ENCODE data around the gene NEK6.

NEK6 gene

DNA sequence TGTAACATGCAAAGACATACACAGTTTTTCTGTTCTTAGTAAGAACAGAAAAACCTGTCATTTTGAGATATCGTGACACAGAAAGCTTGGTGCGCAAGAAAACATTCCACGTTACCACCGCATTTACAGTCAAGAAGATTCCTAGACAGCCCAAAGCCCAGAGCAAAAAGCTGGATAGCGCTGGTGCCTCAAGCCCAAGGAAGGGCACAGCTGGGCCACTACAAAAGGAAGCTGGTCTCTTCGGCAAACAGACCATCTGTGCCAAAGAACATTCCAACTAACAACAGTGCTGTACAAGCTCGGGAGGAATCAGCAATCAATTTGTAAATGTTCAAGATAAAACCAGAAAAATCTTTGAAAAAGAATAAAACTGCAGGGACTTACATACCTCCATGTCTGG, 126.5 kb downstream of the NEK6 start:
- TF ChIP-seq, protein P1, sequence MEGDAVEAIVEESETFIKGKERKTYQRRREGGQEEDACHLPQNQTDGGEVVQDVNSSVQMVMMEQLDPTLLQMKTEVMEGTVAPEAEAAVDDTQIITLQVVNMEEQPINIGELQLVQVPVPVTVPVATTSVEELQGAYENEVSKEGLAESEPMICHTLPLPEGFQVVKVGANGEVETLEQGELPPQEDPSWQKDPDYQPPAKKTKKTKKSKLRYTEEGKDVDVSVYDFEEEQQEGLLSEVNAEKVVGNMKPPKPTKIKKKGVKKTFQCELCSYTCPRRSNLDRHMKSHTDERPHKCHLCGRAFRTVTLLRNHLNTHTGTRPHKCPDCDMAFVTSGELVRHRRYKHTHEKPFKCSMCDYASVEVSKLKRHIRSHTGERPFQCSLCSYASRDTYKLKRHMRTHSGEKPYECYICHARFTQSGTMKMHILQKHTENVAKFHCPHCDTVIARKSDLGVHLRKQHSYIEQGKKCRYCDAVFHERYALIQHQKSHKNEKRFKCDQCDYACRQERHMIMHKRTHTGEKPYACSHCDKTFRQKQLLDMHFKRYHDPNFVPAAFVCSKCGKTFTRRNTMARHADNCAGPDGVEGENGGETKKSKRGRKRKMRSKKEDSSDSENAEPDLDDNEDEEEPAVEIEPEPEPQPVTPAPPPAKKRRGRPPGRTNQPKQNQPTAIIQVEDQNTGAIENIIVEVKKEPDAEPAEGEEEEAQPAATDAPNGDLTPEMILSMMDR (IDR thresholded peaks at IDR 0.05): no peak
- Histone ChIP-seq H3K4me1 (peaks cover 0 to 13% (median 5%) of the 10 kb centered on the region in 4 donors), H3K27me3 (no peaks in the 10 kb centered on the region), H3K4me3 (no peak overlapping the region), H3K36me3 (peaks cover 4 to 45% (median 22%) of the 10 kb centered on the region in 3 donors), H3K9me3 (no peaks in the 10 kb centered on the region), H3K27ac (no peak overlapping the region)
- intact Hi-C loops (cut with DNase I; ENCODE audit: low total_unique reads): loop anchor here (10.0 kb wide), 1 partner anchor 259 kb away; no protein-coding TSS in a partner anchor
- DNase-seq: no peak

DNA sequence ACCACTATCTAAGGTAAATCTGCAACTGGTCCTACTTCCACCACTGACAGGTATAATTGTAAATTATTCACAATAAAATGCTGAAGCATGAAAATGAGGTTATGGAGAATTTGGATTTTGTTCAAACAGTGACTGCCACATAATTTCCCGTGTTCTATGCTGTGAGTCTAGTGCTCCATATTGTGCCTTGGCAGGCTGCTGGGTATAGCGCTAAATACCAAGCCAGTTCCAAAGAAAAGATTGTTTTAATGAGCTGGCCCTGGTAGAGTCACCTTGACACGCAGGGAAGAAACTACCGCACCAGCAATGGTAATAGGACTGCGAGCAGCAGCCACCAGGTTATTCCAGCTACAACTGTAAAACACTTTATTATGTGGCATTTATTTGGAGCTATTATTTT, 127.1 kb downstream of the NEK6 start:
- intact Hi-C loops (cut with DNase I; ENCODE audit: low total_unique reads): loop anchor here (10.0 kb wide), 1 partner anchor 260 kb away; no protein-coding TSS in a partner anchor
- H3K4me1 ChIP-seq: peaks cover 0 to 17% (median 7%) of the 10 kb centered on the region in 4 donors

DNA sequence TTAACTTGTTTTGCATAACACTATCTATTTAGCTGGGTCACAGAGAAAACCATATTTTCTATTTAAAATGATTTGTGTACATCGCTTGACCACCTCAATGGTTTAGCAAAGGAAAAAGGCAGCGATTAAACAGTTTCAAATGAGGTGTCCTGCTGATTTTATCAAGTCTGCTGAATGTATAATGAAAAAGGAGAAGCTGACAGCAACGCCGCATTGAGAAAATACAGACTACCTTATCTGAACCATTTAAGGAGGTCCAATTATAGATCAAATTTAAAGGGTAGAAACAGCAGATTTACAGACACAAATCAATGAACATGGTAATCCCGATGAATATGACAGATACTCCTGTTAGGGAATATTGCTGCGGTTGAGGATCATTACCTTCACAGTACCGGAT, 127.9 kb downstream of the NEK6 start:
- Histone ChIP-seq H3K9me3 (no peaks in the 10 kb centered on the region), H3K4me1 (peaks cover 0 to 18% (median 8%) of the 10 kb centered on the region in 4 donors)
- intact Hi-C loops (cut with DNase I; ENCODE audit: low total_unique reads): loop anchor here (10.0 kb wide), 1 partner anchor 261 kb away; no protein-coding TSS in a partner anchor

More for the DNA sequence above, 127.1 kb downstream of the NEK6 start:
- TF ChIP-seq, protein P1 (IDR thresholded peaks at IDR 0.05): no peak
- Histone ChIP-seq H3K9me3 (no peaks in the 10 kb centered on the region), H3K27ac (no peak overlapping the region), H3K4me3 (no peak overlapping the region), H3K36me3 (peaks cover 4 to 40% (median 22%) of the 10 kb centered on the region in 3 donors), H3K27me3 (no peaks in the 10 kb centered on the region)
- DNase-seq: no peak

DNA sequence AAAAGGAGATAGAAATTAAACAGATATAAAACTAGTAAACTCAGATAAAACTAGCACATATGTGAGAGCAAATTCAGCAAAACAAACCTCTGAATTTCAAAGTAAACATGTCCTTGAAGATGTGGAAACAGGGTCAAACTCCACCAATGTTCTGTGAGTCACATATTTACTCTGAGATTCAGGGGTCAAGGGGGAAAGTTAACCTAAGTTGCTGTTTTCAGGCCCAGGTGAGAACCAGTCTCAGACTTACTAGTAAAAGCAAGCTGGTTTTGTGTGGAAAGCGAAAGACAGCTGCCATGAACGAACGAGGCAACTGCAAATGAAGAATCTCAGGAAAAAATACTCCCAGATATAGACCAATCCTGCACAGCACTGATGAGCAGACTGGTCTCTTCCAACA, 128.5 kb downstream of the NEK6 start:
- peaks cover 0 to 24% (median 9%) of the 10 kb centered on the region in 4 donors for H3K4me1 ChIP-seq
- no peak for DNase-seq
- no peaks in the 10 kb centered on the region for H3K9me3 ChIP-seq
- no peaks in the 10 kb centered on the region for H3K27me3 ChIP-seq
- no peak overlapping the region for H3K4me3 ChIP-seq
- H3K27ac ChIP-seq: no peak overlapping the region
- intact Hi-C loops (cut with DNase I; ENCODE audit: low total_unique reads): loop anchor here (10.0 kb wide), 1 partner anchor 261 kb away; no protein-coding TSS in a partner anchor
- TF ChIP-seq, protein P1 (IDR thresholded peaks at IDR 0.05): no peak
- peaks cover 4 to 27% (median 16%) of the 10 kb centered on the region in 3 donors for H3K36me3 ChIP-seq

More for the DNA sequence above, 127.9 kb downstream of the NEK6 start:
- no peak overlapping the region for H3K27ac ChIP-seq
- DNase-seq: no peak
- H3K36me3 ChIP-seq: peaks cover 4 to 33% (median 18%) of the 10 kb centered on the region in 3 donors
- no peak overlapping the region for H3K4me3 ChIP-seq
- TF ChIP-seq, protein P1 (IDR thresholded peaks at IDR 0.05): no peak
- no peaks in the 10 kb centered on the region for H3K27me3 ChIP-seq

DNA sequence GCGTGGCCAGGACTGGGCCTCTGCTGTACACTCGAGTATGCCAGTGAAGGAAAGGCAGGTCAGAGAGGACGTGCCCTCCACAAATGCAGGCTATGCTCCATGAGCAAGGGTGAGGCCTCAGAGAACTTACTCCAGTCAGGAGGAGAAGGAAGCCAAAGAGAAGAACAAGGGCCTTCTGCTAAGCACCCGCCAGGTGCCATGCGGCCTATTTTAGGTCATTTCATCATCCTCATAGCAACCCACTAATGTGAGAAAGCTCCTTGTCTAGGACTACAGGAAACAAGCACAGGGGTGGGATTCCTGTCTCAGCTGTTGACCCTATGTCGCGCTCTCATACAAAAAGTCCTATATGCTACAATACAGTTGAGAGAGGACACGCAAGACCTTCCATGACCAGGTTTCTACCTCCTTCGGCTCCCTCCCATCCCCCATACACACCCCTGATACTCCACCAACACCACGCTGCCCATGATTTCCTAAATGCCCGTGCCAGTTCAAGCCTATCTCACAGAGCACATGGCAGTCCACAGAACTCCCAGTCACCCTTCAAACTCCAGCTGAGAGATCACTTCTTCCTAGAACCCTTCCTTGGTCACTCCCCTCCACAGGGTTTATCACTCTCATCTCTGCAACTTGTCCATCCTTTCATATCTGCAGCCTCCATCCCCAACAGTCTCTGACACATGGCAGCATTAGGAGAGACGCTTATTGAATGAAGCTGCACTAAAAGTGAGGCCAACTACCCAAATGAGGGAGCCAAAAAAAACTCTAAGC, 130.7 kb downstream of the NEK6 start:
- Histone ChIP-seq H3K4me3 (no peak overlapping the region), H3K36me3 (peaks cover 4 to 11% (median 10%) of the 10 kb centered on the region in 3 donors), H3K27ac (no peak overlapping the region), H3K9me3 (no peaks in the 10 kb centered on the region), H3K27me3 (no peaks in the 10 kb centered on the region), H3K4me1 (peaks cover 0 to 33% (median 15%) of the 10 kb centered on the region in 4 donors)
- TF ChIP-seq, protein P1 (IDR thresholded peaks at IDR 0.05): no peak
- intact Hi-C loops (cut with DNase I; ENCODE audit: low total_unique reads): loop anchor here (10.0 kb wide), 1 partner anchor 264 kb away; no protein-coding TSS in a partner anchor
- no peak for DNase-seq

Measured in tibial artery (tissue), 4 donors.